C4-2B (cell line): ENCODE measurements around the gene MLLT3.

ENCODE experiments used
- CTCF ChIP-seq: fragments of 450-650 bp; conservative IDR thresholded peaks from 2 replicates; pipeline ENCODE4 v1.5.1; 2017; ENCODE audit warnings: mild to moderate bottlenecking
- ZFX ChIP-seq: fragments of 450-650 bp; IDR thresholded peaks from 2 replicates; pipeline ENCODE4 v1.6.1; 2017

GRCh38 chr9:20305452-20305851 lies 316.8 kb downstream of the MLLT3 start:
- TF ChIP-seq CTCF (no peak), ZFX (no peak)
